GM23338 (cell line): ENCODE data around the gene TMEM62. TPM values are rescaled to one million over a fixed set of nuclear protein-coding genes. Genes with fewer than 3 reads are reported as not detected.

Experiments used
- CREB1 ChIP-seq: fragments of 250-450 bp; sonication (Bioruptor Pico); IDR thresholded peaks from 2 replicates; pipeline ENCODE4 v1.5.0; 2020; ENCODE audit warnings: low read depth, mild to moderate bottlenecking, moderate library complexity
- CTCF ChIP-seq, 2 experiments: fragments of 200-600 bp in 1 of 2; sonication (generic) in 1 of 2; conservative IDR thresholded peaks; 2 replicates each; pipeline versions ENCODE4 v1.5.1 to v1.6.1; 2016 to 2017; ENCODE audit warnings: antibody characterized with exemption in 2 of 2, low read depth in 2 of 2, mild to moderate bottlenecking in 2 of 2, moderate library complexity in 1 of 2
- ETS1 ChIP-seq: IDR thresholded peaks from 2 replicates; pipeline ENCODE4 v1.6.1; 2016; ENCODE audit warnings: antibody characterized with exemption
- EZH2 ChIP-seq: fragments of 200-600 bp; sonication (generic); IDR thresholded peaks from one replicate; pipeline ENCODE4 v1.8.0; 2017; ENCODE audit warnings: antibody characterized with exemption, mild to moderate bottlenecking, low read depth; ENCODE audit not compliant: unreplicated experiment
- EZH2phosphoT487 ChIP-seq: fragments of 200-600 bp; sonication (generic); IDR thresholded peaks from one replicate; pipeline ENCODE4 v1.8.1; 2018; ENCODE audit warnings: antibody characterized with exemption; ENCODE audit not compliant: unreplicated experiment
- POLR2AphosphoS5 ChIP-seq: IDR thresholded peaks from 2 replicates; pipeline ENCODE4 v1.6.1; 2016; ENCODE audit warnings: antibody characterized with exemption, low read depth
- REST ChIP-seq: IDR thresholded peaks from one replicate; pipeline ENCODE4 v1.6.1; 2018; ENCODE audit warnings: antibody characterized with exemption; ENCODE audit not compliant: unreplicated experiment
- STAT1 ChIP-seq: IDR thresholded peaks from one replicate; pipeline ENCODE4 v1.6.1; 2016; ENCODE audit warnings: antibody characterized with exemption; ENCODE audit not compliant: unreplicated experiment
- ZNF331 ChIP-seq: fragments of 250-450 bp; sonication (Bioruptor Pico); IDR thresholded peaks from 2 replicates; pipeline ENCODE4 v1.5.0; 2020; ENCODE audit warnings: low read depth, mild to moderate bottlenecking, moderate library complexity
- ZNF462 ChIP-seq: fragments of 250-450 bp; sonication (Bioruptor Pico); IDR thresholded peaks from 2 replicates; pipeline ENCODE4 v1.5.0; 2020; ENCODE audit warnings: mild to moderate bottlenecking, moderate library complexity
- polyA plus RNA-seq: library from polyadenylated mRNA; unstranded; fragments of >200 nt; fragmentation: Nextera tagmentation; extraction: Ambion mirVana; gene quantifications from 2 replicates; pipeline ENCODE4 v1.2.1, GENCODE V29; 2016
- total RNA-seq: library from RNA; depleted of rRNA; stranded (reverse); fragments of >200 nt; shearing (Covaris generic); gene quantifications from 2 replicates; pipeline ENCODE4 v1.2.3, GENCODE V29; 2014

Gene TMEM62
- total and polyA plus RNA-seq, 2 experiments from 2014 or later: 3.4 to 14.3 TPM

- TF ChIP-seq ZNF462 (CRISPR knock-in tag) (no peak), CREB1 (CRISPR knock-in tag) (no peak), ETS1 (no peak), REST (no peak), EZH2 (no peak), STAT1 (no peak), POLR2AphosphoS5 (no peak), ZNF331 (CRISPR knock-in tag) (no peak), CTCF (conservative IDR thresholded peaks at IDR 0.05; ENCODE audit: low read depth in 2 of 2) (no peak), EZH2phosphoT487 (no peak)
Measured at GRCh38 chr15:43212299-43212698, 78.9 kb downstream of the TMEM62 start (continued).
